ENCODE results near the gene METTL16. TPM values are rescaled to one million over a fixed set of nuclear protein-coding genes. Genes with fewer than 3 reads are reported as not detected.
A peak's percentile ranks its signal among the peaks of the same experiment; 100 is the strongest.

Gene METTL16
- total RNA-seq, 2 donors from 2014 or later: 46.6 to 47.9 TPM

DNA sequence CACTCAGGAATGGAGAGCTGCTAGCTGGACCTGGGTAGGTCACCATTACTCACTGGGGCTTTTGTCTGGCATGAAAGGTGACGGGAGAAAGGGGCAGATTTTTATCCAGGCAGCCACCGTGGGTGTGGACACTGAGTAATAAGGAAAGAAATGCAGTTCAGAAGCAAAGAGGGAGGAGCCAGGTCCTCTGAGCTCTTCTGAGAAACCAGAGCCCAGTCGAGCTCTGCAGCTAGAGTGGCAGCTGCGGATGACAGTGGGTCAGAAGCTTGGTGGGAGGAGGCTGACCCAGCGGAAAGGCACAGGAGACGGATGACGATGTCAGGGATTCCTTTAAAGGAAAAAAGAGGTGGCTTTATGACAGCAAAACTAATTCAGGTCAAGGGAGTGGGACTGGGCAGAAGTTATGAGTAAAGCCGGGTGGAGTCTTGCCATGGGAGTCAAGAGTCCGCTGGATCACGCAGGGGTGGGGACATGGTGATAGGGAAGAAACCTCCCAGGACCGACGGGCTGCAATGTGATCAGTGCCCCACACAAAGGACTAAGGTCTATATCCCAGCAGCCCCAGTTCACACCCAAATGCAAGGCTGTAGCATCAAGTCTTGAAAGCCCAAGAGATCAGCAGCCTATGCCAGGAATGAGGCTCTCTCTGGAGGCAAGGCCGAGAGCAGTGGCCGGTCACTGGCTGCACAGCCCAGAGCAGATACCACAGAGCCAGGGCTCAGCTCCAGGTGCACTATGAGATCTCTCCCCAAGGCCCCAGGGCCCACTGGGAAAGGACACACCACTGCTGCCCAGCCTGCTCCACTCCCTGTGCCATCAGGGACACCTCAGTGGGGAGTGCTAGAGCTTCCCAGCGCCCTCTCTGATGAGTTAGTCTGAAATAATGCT lies 104.5 kb downstream of the METTL16 start:
- 53% methylated on average over 15 of the region's 15 CpGs for WGBS
- no peaks in the 10 kb centered on the region for H3K9me3 ChIP-seq
- H3K27ac ChIP-seq: peak overlapping the region; percentile 52 to 66
- no peaks in the 10 kb centered on the region for H3K36me3 ChIP-seq
- H3K4me3 ChIP-seq: no peak overlapping the region
- no peaks in the 10 kb centered on the region for H3K27me3 ChIP-seq (replicated peaks; ENCODE audit: insufficient read depth)
- intact Hi-C loops (cut with DNase I): no loop called here
- peak; percentile 17 for TF ChIP-seq POLR2AphosphoS5 (IDR thresholded peaks at IDR 0.05)
- TF ChIP-seq POLR2A (IDR thresholded peaks at IDR 0.05): peak; percentile 56
- TF ChIP-seq, protein P1, sequence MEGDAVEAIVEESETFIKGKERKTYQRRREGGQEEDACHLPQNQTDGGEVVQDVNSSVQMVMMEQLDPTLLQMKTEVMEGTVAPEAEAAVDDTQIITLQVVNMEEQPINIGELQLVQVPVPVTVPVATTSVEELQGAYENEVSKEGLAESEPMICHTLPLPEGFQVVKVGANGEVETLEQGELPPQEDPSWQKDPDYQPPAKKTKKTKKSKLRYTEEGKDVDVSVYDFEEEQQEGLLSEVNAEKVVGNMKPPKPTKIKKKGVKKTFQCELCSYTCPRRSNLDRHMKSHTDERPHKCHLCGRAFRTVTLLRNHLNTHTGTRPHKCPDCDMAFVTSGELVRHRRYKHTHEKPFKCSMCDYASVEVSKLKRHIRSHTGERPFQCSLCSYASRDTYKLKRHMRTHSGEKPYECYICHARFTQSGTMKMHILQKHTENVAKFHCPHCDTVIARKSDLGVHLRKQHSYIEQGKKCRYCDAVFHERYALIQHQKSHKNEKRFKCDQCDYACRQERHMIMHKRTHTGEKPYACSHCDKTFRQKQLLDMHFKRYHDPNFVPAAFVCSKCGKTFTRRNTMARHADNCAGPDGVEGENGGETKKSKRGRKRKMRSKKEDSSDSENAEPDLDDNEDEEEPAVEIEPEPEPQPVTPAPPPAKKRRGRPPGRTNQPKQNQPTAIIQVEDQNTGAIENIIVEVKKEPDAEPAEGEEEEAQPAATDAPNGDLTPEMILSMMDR (IDR thresholded peaks at IDR 0.05): no peak
- DNase-seq (ENCODE audit: low spot score): no peak
- H3K4me1 ChIP-seq (replicated peaks): peaks cover 9% of the 10 kb centered on the region

- Histone ChIP-seq H3K4me3 (no peak overlapping the region), H3K4me1 (replicated peaks) (peaks cover 9% of the 10 kb centered on the region), H3K27ac (peak overlapping the region; percentile 52 to 66), H3K36me3 (no peaks in the 10 kb centered on the region), H3K27me3 (replicated peaks; ENCODE audit: insufficient read depth) (no peaks in the 10 kb centered on the region), H3K9me3 (no peaks in the 10 kb centered on the region)
- no peak for DNase-seq (ENCODE audit: low spot score)
- WGBS: 78% methylated on average over 8 of the region's 8 CpGs
- TF ChIP-seq POLR2A (IDR thresholded peaks at IDR 0.05): no peak
- TF ChIP-seq, protein P1 (IDR thresholded peaks at IDR 0.05): no peak
- no peak for TF ChIP-seq POLR2AphosphoS5 (IDR thresholded peaks at IDR 0.05)
- intact Hi-C loops (cut with DNase I): no loop called here
These were observed 105.3 kb downstream of the METTL16 start for GRCh38 chr17:2406271-2406902.

DNA sequence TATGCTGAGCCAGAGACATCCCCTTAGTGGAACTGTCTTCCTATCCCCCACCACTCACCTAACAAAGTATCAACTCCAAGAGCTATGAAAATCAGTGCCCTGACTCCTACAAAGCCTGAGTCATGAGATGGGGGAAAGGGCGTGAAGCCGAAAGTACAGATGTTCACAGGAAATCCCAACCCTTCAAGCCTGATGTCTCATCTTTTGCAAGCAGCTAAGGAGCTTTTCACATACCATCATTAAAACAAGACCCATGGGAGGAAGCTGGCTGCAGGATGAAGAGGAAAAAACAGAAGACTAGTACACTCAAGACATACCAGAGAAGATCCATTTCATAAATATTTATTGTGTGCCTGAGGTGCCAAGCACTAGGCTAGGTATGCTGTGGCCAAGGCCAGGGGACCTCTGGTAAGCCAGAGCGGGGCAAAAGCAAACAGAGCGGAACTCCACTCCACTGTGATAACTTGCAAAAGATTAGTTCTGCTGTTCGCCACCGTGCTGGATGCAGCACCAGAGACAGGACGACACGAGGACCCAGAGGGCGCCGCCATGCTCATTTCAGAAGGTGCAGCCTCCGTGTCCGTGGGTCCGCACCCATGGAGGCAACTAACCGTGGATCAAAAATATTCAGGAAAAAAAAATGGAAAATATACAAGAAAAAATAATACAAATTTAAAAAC lies 106.3 kb downstream of the METTL16 start:
- no peaks in the 10 kb centered on the region for H3K9me3 ChIP-seq
- no peak for DNase-seq (ENCODE audit: low spot score)
- peaks cover 9% of the 10 kb centered on the region for H3K4me1 ChIP-seq (replicated peaks)
- H3K36me3 ChIP-seq: no peaks in the 10 kb centered on the region
- H3K4me3 ChIP-seq: no peak overlapping the region
- TF ChIP-seq POLR2A (IDR thresholded peaks at IDR 0.05) (no peak), POLR2AphosphoS5 (IDR thresholded peaks at IDR 0.05) (no peak)
- TF ChIP-seq, protein P1 (IDR thresholded peaks at IDR 0.05): no peak
- intact Hi-C loops (cut with DNase I): no loop called here
- 72% methylated on average over 14 of the region's 14 CpGs for WGBS
- no peaks in the 10 kb centered on the region for H3K27me3 ChIP-seq (replicated peaks; ENCODE audit: insufficient read depth)
- peak overlapping the region; percentile 15 to 30 for H3K27ac ChIP-seq

GRCh38 chr17:2403044-2403443 lies 108.6 kb downstream of the METTL16 start:
- no peak for DNase-seq (ENCODE audit: low spot score)
- Histone ChIP-seq H3K36me3 (no peaks in the 10 kb centered on the region), H3K27me3 (replicated peaks; ENCODE audit: insufficient read depth) (no peaks in the 10 kb centered on the region), H3K9me3 (no peaks in the 10 kb centered on the region), H3K4me3 (no peak overlapping the region), H3K27ac (peak overlapping the region in 1 of 2 donors; percentile 99), H3K4me1 (replicated peaks) (peaks cover 12% of the 10 kb centered on the region)
- intact Hi-C loops (cut with DNase I): no loop called here
- TF ChIP-seq, protein P1 (IDR thresholded peaks at IDR 0.05): no peak
- TF ChIP-seq POLR2AphosphoS5 (IDR thresholded peaks at IDR 0.05) (no peak), POLR2A (IDR thresholded peaks at IDR 0.05) (no peak)
- WGBS: 91% methylated on average over 4 of the region's 4 CpGs

Measured in prostate gland (tissue), 2 donors.